ENCODE data around the gene REXO4.

Gene REXO4

DNA sequence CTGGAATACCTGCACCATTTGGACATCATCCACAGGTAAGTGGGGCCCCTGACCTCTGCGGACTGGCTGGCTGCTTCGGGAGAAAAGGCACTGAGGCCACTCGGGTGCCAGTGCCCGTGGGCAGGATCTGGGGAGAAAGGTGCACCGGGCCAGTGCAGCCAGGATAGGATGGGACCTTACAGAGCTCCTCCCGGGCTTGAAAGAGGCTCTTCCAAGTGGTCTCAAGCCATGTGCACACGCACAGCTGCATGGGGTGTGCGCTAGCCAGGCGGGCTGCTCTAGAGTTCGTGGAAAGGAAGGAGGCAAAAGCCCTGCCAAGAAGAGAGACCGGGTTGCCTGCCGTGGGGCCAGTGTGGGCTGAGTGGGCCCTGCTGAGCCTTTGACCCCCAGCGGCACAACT, 28.2 kb downstream of the REXO4 start:
- no peak for DNase-seq (ENCODE audit: low read depth)
- no peak overlapping the region for H3K4me3 ChIP-seq (replicated peaks; ENCODE audit: low read depth, low read length)
- TF ChIP-seq, protein P1, sequence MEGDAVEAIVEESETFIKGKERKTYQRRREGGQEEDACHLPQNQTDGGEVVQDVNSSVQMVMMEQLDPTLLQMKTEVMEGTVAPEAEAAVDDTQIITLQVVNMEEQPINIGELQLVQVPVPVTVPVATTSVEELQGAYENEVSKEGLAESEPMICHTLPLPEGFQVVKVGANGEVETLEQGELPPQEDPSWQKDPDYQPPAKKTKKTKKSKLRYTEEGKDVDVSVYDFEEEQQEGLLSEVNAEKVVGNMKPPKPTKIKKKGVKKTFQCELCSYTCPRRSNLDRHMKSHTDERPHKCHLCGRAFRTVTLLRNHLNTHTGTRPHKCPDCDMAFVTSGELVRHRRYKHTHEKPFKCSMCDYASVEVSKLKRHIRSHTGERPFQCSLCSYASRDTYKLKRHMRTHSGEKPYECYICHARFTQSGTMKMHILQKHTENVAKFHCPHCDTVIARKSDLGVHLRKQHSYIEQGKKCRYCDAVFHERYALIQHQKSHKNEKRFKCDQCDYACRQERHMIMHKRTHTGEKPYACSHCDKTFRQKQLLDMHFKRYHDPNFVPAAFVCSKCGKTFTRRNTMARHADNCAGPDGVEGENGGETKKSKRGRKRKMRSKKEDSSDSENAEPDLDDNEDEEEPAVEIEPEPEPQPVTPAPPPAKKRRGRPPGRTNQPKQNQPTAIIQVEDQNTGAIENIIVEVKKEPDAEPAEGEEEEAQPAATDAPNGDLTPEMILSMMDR (IDR thresholded peaks at IDR 0.05; ENCODE audit: low read length, missing control alignments), result no peak

DNA sequence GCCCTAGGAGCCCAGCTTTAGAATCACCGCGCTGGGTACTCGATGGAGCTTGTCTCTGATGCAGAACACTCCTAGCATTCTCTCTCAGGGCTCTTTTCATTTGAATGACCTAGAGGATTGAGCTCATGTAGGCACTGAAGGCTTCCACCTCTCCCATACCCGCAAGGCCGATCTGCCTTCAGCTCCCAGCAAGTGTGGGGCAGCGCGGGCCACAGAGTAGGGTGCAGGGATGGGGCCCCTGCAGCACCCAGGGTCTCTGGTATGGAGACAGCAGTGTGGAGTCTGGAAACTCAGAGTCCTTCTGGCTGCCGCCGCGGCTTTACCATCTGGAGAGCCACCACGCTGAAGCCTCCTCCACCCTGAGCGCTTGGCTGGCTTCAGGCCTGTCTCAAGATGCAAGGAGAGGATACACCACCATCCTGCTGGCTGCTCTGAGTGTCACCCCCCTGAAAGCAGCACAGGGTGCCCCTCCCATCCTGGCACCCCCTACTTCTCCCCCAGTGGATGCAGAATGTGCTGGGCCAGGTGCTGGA, 28.7 kb downstream of the REXO4 start:
- no peak for DNase-seq (ENCODE audit: low read depth)
- TF ChIP-seq, protein P1 (IDR thresholded peaks at IDR 0.05; ENCODE audit: low read length, missing control alignments), result no peak
- H3K4me3 ChIP-seq (replicated peaks; ENCODE audit: low read depth, low read length), result no peak overlapping the region

DNA sequence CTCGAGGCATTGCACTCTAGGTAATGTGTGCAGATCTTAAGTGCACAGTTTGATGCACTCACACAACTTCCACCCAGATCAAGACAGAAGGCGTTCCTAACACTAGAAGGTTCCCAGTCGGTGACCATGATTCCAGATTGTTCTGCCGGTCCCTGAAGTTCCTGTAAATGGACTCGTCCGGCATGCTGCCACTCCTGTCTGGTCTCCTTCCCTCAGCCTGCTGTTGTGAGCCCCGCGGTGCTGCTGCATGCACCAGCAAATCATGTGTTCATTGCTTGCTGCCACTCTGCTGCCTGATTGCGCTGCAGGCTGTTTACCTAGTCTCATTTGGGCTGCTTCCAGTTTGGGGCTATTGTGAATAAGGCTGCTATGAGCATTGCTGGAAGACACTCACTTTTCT, 30.1 kb downstream of the REXO4 start:
- H3K4me3 ChIP-seq (replicated peaks; ENCODE audit: low read depth, low read length), result no peak overlapping the region
- no peak for DNase-seq (ENCODE audit: low read depth)
- TF ChIP-seq, protein P1 (IDR thresholded peaks at IDR 0.05; ENCODE audit: low read length, missing control alignments), result no peak

DNA sequence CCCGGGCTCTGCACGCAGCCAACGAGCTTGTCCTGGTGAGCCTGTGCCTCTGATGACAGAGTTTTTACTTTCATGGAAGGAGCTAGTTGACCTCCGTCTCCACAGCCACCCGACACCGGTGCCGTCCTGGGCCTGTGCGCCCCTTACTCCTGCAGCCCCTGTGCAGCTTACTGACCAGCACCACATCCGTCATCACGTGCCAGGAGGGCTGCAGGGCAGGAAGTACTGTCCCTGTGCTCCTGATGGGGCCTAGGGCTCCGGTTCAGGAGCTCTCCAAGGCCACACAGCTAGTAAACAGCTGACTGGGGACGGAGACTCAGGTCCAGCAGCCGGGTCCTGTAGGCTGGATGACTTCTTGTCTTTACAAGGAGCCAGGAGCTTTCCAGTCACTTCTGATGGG, 31.5 kb downstream of the REXO4 start:
- TF ChIP-seq, protein P1 (IDR thresholded peaks at IDR 0.05; ENCODE audit: low read length, missing control alignments), result no peak
- DNase-seq (ENCODE audit: low read depth), result no peak
- H3K4me3 ChIP-seq (replicated peaks; ENCODE audit: low read depth, low read length), result no peak overlapping the region

DNA sequence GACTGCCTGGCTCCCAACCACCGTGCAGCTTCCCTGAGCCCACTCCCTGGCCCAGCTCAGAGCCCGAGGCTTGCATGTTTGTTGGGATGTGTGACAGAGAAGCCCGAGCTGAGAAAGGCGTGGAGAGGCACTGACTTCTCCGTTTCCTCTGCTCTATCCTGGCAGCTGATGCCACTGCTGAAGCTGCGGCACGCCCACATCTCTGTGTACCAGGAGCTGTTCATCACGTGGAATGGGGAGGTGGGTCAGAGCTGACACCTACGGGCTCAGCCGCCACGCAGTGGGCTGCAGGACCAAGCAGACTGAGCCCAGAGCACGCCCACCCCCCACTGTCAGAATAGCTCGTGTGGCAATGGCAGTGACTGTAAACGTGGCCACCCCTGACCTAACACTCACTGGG, 32.4 kb downstream of the REXO4 start:
- TF ChIP-seq, protein P1 (IDR thresholded peaks at IDR 0.05; ENCODE audit: low read length, missing control alignments), result no peak
- no peak for DNase-seq (ENCODE audit: low read depth)
- no peak overlapping the region for H3K4me3 ChIP-seq (replicated peaks; ENCODE audit: low read depth, low read length)

DNA sequence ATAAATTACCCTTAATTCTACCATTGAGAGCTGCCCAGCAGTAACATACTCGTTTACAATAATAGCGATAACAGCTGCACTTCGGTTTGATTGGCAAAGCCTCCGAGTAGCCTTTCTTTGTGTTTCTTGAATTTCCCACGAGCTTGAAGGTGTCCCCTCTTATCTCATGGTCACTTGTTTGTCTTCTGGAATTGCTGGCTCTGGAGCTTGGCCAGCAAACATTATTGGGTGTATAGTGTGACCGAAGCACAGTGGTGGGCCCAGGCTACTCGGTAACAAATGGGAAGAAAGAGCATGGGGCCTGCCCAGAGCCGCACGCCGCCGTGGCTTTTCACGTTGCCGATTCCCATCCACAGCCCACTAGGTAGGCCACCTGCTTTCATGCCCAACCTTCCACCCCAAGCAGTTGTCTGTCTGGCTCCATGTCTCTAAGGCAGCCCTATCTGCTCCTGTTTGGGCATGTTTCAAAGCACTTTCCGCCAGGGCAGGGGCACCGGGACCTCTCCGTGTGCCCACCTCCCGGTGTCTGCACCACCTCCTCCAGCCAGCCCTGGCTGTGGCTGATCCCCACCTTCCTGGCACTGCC, 33.0 kb downstream of the REXO4 start:
- no peak for DNase-seq (ENCODE audit: low read depth)
- TF ChIP-seq, protein P1 (IDR thresholded peaks at IDR 0.05; ENCODE audit: low read length, missing control alignments), result no peak
- H3K4me3 ChIP-seq (replicated peaks; ENCODE audit: low read depth, low read length), result no peak overlapping the region

DNA sequence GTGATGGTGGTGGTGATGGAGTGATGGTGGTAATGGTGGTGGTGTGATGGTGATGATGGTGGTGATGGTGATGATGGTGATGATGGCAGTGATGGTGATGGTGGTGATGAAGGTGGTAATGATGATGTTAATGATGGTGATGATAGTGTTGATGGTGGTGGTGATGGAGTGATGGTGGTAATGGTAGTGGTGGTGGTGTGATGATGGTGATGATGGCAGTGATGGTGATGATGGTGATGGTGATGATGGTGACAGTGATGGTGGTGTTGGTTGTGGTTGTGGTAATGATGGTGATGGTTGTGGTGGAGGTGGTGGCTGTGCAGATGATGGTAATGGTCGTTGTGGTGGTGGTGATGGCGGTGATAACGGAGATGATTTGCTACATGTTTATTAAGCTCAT, 34.4 kb downstream of the REXO4 start:
- DNase-seq (ENCODE audit: low read depth), result no peak
- TF ChIP-seq, protein P1 (IDR thresholded peaks at IDR 0.05; ENCODE audit: low read length, missing control alignments), result no peak
- H3K4me3 ChIP-seq (replicated peaks; ENCODE audit: low read depth, low read length), result no peak overlapping the region

Data from fibroblast of pulmonary artery (primary cell).